SH-SY5Y (cell line): ENCODE results near the gene KIFBP.

ENCODE experiments used
- GATA2 ChIP-seq: IDR thresholded peaks from 2 replicates; pipeline ENCODE4 v1.6.1; 2011; ENCODE audit warnings: mild to moderate bottlenecking, low read depth, low read length
- GATA3 ChIP-seq: IDR thresholded peaks from 2 replicates; pipeline ENCODE4 v1.6.1; 2011; ENCODE audit warnings: low read depth, mild to moderate bottlenecking, low read length, moderate library complexity

The KIFBP gene, protein sequence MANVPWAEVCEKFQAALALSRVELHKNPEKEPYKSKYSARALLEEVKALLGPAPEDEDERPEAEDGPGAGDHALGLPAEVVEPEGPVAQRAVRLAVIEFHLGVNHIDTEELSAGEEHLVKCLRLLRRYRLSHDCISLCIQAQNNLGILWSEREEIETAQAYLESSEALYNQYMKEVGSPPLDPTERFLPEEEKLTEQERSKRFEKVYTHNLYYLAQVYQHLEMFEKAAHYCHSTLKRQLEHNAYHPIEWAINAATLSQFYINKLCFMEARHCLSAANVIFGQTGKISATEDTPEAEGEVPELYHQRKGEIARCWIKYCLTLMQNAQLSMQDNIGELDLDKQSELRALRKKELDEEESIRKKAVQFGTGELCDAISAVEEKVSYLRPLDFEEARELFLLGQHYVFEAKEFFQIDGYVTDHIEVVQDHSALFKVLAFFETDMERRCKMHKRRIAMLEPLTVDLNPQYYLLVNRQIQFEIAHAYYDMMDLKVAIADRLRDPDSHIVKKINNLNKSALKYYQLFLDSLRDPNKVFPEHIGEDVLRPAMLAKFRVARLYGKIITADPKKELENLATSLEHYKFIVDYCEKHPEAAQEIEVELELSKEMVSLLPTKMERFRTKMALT

DNA sequence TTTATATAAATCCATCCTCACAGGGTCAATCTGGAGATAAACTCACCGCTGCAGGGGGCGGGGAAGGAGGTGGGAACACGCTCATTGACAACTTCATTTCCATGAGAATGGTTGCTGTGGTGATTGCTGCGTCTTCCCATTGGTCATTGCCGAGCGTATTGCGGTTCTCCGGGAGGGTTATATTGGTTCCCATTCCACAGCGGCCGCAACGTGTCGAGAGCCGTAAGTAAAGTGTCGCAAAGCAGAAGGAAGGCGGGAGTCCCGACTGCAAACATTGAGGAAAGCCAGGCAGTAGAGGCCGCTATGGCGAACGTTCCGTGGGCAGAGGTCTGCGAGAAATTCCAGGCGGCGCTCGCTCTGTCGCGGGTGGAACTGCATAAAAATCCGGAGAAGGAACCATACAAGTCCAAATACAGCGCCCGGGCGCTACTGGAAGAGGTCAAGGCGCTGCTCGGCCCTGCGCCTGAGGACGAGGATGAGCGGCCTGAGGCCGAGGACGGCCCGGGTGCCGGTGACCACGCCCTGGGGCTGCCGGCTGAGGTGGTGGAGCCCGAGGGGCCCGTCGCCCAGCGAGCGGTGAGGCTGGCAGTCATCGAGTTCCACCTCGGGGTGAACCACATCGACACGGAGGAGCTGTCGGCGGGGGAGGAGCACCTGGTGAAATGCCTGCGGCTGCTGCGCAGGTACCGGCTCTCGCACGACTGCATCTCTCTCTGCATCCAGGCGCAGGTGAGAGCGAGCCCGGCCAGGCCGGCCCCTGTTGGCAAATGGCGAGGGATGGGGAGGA is at the start of gene KIFBP:
Gene KIFBP (plus strand): TSS at position 274 of the 787 bp plus-strand sequence. CDS start 30 bp downstream, at position 304.
- TF ChIP-seq GATA3 (no peak), GATA2 (no peak)

GRCh38 chr10:68938884-68939283 is 49.7 kb upstream of the KIFBP start:
- TF ChIP-seq GATA3 (no peak), GATA2 (no peak)

DNA sequence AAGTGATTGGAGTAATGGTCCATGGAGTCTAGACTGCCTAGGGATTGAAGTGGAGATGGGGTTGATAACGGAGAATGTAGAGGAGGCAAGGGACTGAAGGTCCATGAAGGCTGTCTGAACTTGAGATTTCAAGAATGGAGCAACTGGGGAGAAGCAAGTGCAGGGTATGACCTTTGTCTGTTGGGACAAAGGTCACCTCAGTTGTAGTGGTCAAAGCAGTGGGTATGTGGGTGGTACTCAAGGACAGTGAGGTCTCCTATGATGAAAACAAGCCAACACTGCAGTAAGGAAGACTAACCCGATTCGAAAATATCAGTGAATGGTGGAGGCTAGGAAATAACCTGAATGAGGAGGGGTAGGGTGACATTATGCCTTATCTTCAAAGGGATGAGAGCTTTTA is 38.0 kb upstream of the KIFBP start:
- TF ChIP-seq GATA3 (no peak), GATA2 (no peak)

- TF ChIP-seq GATA2 (no peak), GATA3 (no peak)
Observed at GRCh38 chr10:68954904-68955303, 33.7 kb upstream of the KIFBP start.

- TF ChIP-seq GATA2 (no peak), GATA3 (no peak)
Observed at GRCh38 chr10:68955355-68955831, 33.2 kb upstream of the KIFBP start.

- TF ChIP-seq GATA3 (no peak), GATA2 (no peak)
Observed at GRCh38 chr10:68955832-68956532, 32.6 kb upstream of the KIFBP start, which contains the start of gene DDX21. Gene DDX21 (plus strand): TSS chr10:68956170. CDS start chr10:68956226, 56 bp downstream.

GRCh38 chr10:68957284-68957615 is 31.4 kb upstream of the KIFBP start:
- TF ChIP-seq GATA3 = no peak
- TF ChIP-seq GATA2 = no peak

DNA sequence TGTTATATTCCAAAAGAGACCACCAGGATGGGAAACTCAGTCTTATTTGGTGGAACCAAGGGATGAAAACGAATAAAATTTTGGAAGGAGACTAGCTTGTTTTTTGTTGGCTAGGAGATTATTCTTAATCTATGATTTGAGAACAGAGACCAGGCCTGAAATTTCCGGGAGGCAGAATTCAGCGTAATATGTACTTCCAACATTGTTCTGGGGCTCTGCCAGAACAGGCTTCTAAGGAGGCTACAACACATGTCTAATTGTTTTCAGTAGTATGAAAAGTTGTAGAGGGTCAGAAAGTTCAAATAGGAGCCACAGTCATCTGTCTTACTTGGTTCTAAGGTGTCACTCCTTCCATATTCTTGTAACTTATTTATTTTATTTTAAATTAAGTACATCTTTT is 30.9 kb upstream of the KIFBP start:
- TF ChIP-seq GATA2 (no peak), GATA3 (no peak)

GRCh38 chr10:68959695-68960527 is 28.7 kb upstream of the KIFBP start:
- TF ChIP-seq GATA2 = no peak
- no peak for TF ChIP-seq GATA3

- TF ChIP-seq GATA2 (no peak), GATA3 (no peak)
Observed at GRCh38 chr10:68963151-68963550, 25.5 kb upstream of the KIFBP start.

DNA sequence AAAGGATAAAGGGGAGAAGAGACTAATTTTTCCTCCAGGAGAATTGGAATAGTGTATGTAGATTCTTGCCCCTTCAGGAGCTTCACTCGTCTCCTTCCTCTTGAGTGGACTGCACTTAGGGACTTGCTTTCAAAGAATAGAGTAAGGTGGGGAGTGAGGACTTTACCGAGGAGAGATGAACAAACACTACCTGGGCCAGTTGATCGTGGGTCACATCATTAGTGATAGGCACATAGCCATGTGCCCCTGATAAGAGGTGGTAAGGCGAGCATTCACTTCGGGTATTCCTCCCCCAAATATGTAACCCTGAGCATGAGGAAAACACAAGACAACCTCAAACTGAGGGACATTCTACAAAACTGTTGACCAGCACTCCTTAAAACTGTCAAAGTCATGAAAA is 14.6 kb upstream of the KIFBP start:
- no peak for TF ChIP-seq GATA2
- TF ChIP-seq GATA3 = no peak

GRCh38 chr10:68981074-68981473 is 7.5 kb upstream of the KIFBP start:
- TF ChIP-seq GATA3 = no peak
- no peak for TF ChIP-seq GATA2

DNA sequence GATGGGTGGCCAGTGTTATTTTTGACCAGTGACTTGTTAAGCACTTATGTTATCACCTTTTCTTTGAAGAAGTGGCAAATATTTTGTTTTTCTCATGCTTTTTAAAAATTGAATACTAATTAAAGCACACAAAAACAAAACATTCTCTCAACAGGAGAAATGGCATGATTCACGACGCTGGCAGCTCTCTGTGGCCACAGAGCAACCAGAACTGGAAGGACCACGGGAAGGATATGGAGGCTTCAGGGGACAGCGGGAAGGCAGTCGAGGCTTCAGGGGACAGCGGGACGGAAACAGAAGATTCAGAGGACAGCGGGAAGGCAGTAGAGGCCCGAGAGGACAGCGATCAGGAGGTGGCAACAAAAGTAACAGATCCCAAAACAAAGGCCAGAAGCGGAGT is 6.2 kb upstream of the KIFBP start:
- no peak for TF ChIP-seq GATA3
- no peak for TF ChIP-seq GATA2
